HepG2 (cell line): Measurements from ENCODE around the gene HYAL1. TPM values are rescaled to one million over a fixed set of nuclear protein-coding genes. Genes with fewer than 3 reads are reported as not detected.

Source experiments
- ARHGAP35 ChIP-seq: sonication (generic); formaldehyde crosslinking; IDR thresholded peaks from 2 replicates; pipeline ENCODE4 v1.9.0; 2022; ENCODE audit warnings: mild to moderate bottlenecking, inconsistent platforms, moderate library complexity, missing genetic modification reagents, borderline replicate concordance
- EP300 ChIP-seq, 3 experiments: sonication (generic) in 1 of 3; formaldehyde crosslinking in 1 of 3; IDR thresholded peaks; 2 replicates each; pipeline versions ENCODE4 v1.5.1 to v1.6.1; 2011 to 2020; ENCODE audit warnings: low read depth in 2 of 3, low read length in 2 of 3, borderline replicate concordance in 1 of 3, improper control_type of control experiment in 1 of 3, mild to moderate bottlenecking in 1 of 3, missing genetic modification reagents in 1 of 3, moderate library complexity in 1 of 3
- FOXA3 ChIP-seq: IDR thresholded peaks from 2 replicates; pipeline ENCODE4 v1.6.1; 2016; ENCODE audit warnings: missing genetic modification reagents, missing compliant biosample characterization
- IKZF1 ChIP-seq: fragments of 450-650 bp; IDR thresholded peaks from 2 replicates; pipeline ENCODE4 v1.7.1; 2016
- KLF11 ChIP-seq: IDR thresholded peaks from 2 replicates; pipeline ENCODE4 v1.6.1; 2016; ENCODE audit warnings: missing compliant biosample characterization
- KLF9 ChIP-seq: IDR thresholded peaks from 2 replicates; pipeline ENCODE4 v1.6.1; 2016; ENCODE audit warnings: low read depth
- MEF2D ChIP-seq: sonication (generic); formaldehyde crosslinking; IDR thresholded peaks from 2 replicates; pipeline ENCODE4 v1.5.1; 2020; ENCODE audit warnings: mild to moderate bottlenecking, missing genetic modification reagents
- NAIF1 ChIP-seq: sonication (generic); formaldehyde crosslinking; IDR thresholded peaks from 2 replicates; pipeline ENCODE4 v1.5.0; 2020; ENCODE audit warnings: mild to moderate bottlenecking, missing genetic modification reagents, borderline replicate concordance
- RAD51 ChIP-seq: fragments of 450-650 bp; IDR thresholded peaks from 2 replicates; pipeline ENCODE4 v1.6.1; 2016; ENCODE audit warnings: borderline replicate concordance
- RELA ChIP-seq: sonication (generic); formaldehyde crosslinking; IDR thresholded peaks from 2 replicates; pipeline ENCODE4 v1.4.0; 2020; ENCODE audit warnings: missing genetic modification reagents
- SALL1 ChIP-seq: sonication (generic); formaldehyde crosslinking; IDR thresholded peaks from 2 replicates; pipeline ENCODE4 v1.8.0; 2022; ENCODE audit warnings: mild to moderate bottlenecking, missing genetic modification reagents
- SAP130 ChIP-seq: IDR thresholded peaks from 2 replicates; pipeline ENCODE4 v1.6.1; 2016; ENCODE audit warnings: low read depth
- ZMYM3 ChIP-seq: sonication (generic); formaldehyde crosslinking; IDR thresholded peaks from 2 replicates; pipeline ENCODE4 v1.5.1; 2020; ENCODE audit warnings: mild to moderate bottlenecking, missing genetic modification reagents
- polyA plus RNA-seq, 8 experiments: library from polyadenylated mRNA; depleted of rRNA in 3 of 8; stranded (reverse) in 7 of 8; unstranded in 1 of 8; fragments of >200 nt; fragmentation: Illumina TruSeq in 4 of 8; extraction: Trizol in 4 of 8; gene quantifications; 2 replicates each; pipeline versions ENCODE4 v1.2.1 to v1.2.3, GENCODE V29; 2011 to 2016; ENCODE audit warnings: low read depth in 4 of 8, missing spikeins in 1 of 8, mixed read lengths in 1 of 8; ENCODE audit not compliant: insufficient read depth in 1 of 8
- total RNA-seq, 5 experiments: library from RNA; depleted of rRNA; stranded (reverse); fragments of >200 nt; fragmentation: Illumina TruSeq; extraction: Trizol; gene quantifications; 2 replicates each; pipeline ENCODE4 v1.2.3, GENCODE V29; 2016; ENCODE audit warnings: low read depth in 1 of 5
- TF ChIP-seq, protein P1 (sequence below): sonication (generic); formaldehyde crosslinking; IDR thresholded peaks from 2 replicates; pipeline ENCODE4 v1.4.0; 2020; ENCODE audit warnings: mild to moderate bottlenecking, missing genetic modification reagents
- TF ChIP-seq, protein P2 (sequence below): sonication (generic); formaldehyde crosslinking; IDR thresholded peaks from 2 replicates; pipeline ENCODE4 v1.5.1; 2020; ENCODE audit warnings: missing genetic modification reagents, mild to moderate bottlenecking, borderline replicate concordance
- TF ChIP-seq, protein P3 (sequence below): sonication (generic); formaldehyde crosslinking; IDR thresholded peaks from 2 replicates; pipeline ENCODE4 v1.4.0; 2020; ENCODE audit warnings: missing genetic modification reagents
- TF ChIP-seq, protein P4 (sequence below): sonication (generic); formaldehyde crosslinking; IDR thresholded peaks from 2 replicates; pipeline ENCODE4 v1.5.0; 2020; ENCODE audit warnings: mild to moderate bottlenecking, missing genetic modification reagents
- TF ChIP-seq, protein P5 (sequence below): sonication (generic); formaldehyde crosslinking; IDR thresholded peaks from 2 replicates; pipeline ENCODE4 v1.4.0; 2020; ENCODE audit warnings: mild to moderate bottlenecking, low read depth, missing genetic modification reagents

HYAL1 gene
- total and polyA plus RNA-seq, 2 of the 13 experiments (the other 11 are each of a cell fraction or from before 2014, with no cell fraction given): 76.5 to 193 TPM

DNA sequence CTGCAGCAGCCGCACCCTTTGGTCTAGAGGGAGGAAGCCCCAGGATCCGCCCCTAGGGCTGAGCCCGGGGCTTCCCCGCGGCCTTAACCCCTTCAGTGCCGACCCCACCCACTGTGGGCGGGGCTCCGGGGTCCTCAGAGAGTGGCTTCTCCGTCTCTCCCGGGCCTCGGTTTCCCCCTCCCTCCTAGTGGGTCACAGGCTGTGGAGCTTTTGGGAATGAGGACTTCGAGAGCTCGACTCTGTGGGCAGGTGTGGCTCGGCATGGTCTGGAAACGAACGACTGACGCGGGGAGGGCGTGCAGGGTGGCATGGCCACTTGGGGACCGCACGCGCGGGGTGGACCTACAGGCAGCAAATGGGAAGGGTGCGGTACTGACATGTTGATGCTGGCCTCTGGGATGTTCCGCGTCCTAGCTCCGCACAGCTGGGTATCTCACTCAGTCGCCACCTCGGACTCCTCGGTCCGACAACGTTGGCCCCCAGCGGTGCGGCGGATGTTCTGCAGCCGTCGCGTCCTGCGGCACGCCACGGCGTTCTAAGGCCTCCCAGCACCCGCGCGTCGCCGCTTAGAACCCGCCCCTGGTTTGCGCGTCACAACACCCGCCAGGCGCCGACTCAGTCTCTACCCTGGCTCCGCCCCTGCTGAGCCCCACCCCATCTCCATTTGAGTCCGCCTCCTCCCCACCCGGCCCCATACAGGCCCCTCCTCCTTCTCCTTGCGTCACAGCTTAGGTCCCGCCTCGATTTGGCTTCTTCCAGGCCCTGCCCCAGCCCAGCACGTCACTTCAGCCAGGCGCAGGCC, 4.3 kb downstream of the HYAL1 start, which contains the start of the genes HYAL3 and NAA80 (continued):
- TF ChIP-seq RELA (CRISPR knock-in tag) (peak; percentile 25; the same call in 1 of the 2 replicates), SAP130 (peak; percentile 54), KLF9 (CRISPR knock-in tag) (no peak), FOXA3 (CRISPR knock-in tag) (peak; percentile 51), ZMYM3 (CRISPR knock-in tag) (0 out of 2 replicates have a peak, but pooled peaks have one; percentile 41), KLF11 (CRISPR knock-in tag) (no peak), MEF2D (CRISPR knock-in tag) (peak; percentile 23; the same call in 1 of the 2 replicates), SALL1 (CRISPR knock-in tag) (peak; percentile 66), RAD51 (no peak), IKZF1 (no peak), EP300 (IDR thresholded peaks at IDR 0.05; ENCODE audit: low read depth in 2 of 2, low read length in 2 of 2) (no peak), EP300 (CRISPR knock-in tag; IDR thresholded peaks at IDR 0.05; ENCODE audit: borderline replicate concordance) (no peak), NAIF1 (CRISPR knock-in tag) (no peak), ARHGAP35 (CRISPR knock-in tag) (0 out of 2 replicates have a peak, but pooled peaks have one; percentile 63)
- TF ChIP-seq, protein P1, sequence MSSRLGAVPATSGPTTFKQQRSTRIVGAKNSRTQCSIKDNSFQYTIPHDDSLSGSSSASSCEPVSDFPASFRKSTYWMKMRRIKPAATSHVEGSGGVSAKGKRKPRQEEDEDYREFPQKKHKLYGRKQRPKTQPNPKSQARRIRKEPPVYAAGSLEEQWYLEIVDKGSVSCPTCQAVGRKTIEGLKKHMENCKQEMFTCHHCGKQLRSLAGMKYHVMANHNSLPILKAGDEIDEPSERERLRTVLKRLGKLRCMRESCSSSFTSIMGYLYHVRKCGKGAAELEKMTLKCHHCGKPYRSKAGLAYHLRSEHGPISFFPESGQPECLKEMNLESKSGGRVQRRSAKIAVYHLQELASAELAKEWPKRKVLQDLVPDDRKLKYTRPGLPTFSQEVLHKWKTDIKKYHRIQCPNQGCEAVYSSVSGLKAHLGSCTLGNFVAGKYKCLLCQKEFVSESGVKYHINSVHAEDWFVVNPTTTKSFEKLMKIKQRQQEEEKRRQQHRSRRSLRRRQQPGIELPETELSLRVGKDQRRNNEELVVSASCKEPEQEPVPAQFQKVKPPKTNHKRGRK (CRISPR knock-in tag): no peak
- TF ChIP-seq, protein P2, sequence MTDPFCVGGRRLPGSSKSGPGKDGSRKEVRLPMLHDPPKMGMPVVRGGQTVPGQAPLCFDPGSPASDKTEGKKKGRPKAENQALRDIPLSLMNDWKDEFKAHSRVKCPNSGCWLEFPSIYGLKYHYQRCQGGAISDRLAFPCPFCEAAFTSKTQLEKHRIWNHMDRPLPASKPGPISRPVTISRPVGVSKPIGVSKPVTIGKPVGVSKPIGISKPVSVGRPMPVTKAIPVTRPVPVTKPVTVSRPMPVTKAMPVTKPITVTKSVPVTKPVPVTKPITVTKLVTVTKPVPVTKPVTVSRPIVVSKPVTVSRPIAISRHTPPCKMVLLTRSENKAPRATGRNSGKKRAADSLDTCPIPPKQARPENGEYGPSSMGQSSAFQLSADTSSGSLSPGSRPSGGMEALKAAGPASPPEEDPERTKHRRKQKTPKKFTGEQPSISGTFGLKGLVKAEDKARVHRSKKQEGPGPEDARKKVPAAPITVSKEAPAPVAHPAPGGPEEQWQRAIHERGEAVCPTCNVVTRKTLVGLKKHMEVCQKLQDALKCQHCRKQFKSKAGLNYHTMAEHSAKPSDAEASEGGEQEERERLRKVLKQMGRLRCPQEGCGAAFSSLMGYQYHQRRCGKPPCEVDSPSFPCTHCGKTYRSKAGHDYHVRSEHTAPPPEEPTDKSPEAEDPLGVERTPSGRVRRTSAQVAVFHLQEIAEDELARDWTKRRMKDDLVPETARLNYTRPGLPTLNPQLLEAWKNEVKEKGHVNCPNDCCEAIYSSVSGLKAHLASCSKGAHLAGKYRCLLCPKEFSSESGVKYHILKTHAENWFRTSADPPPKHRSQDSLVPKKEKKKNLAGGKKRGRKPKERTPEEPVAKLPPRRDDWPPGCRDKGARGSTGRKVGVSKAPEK (CRISPR knock-in tag): no peak
- TF ChIP-seq, protein P3, sequence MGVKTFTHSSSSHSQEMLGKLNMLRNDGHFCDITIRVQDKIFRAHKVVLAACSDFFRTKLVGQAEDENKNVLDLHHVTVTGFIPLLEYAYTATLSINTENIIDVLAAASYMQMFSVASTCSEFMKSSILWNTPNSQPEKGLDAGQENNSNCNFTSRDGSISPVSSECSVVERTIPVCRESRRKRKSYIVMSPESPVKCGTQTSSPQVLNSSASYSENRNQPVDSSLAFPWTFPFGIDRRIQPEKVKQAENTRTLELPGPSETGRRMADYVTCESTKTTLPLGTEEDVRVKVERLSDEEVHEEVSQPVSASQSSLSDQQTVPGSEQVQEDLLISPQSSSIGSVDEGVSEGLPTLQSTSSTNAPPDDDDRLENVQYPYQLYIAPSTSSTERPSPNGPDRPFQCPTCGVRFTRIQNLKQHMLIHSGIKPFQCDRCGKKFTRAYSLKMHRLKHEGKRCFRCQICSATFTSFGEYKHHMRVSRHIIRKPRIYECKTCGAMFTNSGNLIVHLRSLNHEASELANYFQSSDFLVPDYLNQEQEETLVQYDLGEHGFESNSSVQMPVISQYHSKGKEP: no peak
- TF ChIP-seq, protein P4, sequence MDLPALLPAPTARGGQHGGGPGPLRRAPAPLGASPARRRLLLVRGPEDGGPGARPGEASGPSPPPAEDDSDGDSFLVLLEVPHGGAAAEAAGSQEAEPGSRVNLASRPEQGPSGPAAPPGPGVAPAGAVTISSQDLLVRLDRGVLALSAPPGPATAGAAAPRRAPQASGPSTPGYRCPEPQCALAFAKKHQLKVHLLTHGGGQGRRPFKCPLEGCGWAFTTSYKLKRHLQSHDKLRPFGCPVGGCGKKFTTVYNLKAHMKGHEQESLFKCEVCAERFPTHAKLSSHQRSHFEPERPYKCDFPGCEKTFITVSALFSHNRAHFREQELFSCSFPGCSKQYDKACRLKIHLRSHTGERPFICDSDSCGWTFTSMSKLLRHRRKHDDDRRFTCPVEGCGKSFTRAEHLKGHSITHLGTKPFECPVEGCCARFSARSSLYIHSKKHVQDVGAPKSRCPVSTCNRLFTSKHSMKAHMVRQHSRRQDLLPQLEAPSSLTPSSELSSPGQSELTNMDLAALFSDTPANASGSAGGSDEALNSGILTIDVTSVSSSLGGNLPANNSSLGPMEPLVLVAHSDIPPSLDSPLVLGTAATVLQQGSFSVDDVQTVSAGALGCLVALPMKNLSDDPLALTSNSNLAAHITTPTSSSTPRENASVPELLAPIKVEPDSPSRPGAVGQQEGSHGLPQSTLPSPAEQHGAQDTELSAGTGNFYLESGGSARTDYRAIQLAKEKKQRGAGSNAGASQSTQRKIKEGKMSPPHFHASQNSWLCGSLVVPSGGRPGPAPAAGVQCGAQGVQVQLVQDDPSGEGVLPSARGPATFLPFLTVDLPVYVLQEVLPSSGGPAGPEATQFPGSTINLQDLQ (CRISPR knock-in tag): no peak; the same call in none of the 2 replicates
- TF ChIP-seq, protein P5, sequence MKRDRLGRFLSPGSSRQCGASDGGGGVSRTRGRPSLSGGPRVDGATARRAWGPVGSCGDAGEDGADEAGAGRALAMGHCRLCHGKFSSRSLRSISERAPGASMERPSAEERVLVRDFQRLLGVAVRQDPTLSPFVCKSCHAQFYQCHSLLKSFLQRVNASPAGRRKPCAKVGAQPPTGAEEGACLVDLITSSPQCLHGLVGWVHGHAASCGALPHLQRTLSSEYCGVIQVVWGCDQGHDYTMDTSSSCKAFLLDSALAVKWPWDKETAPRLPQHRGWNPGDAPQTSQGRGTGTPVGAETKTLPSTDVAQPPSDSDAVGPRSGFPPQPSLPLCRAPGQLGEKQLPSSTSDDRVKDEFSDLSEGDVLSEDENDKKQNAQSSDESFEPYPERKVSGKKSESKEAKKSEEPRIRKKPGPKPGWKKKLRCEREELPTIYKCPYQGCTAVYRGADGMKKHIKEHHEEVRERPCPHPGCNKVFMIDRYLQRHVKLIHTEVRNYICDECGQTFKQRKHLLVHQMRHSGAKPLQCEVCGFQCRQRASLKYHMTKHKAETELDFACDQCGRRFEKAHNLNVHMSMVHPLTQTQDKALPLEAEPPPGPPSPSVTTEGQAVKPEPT: no peak
